HepG2 (cell line): ENCODE results near the gene UTP11. TPM values are rescaled to one million over a fixed set of nuclear protein-coding genes. Genes with fewer than 3 reads are reported as not detected.

Experiments
- ARID5B ChIP-seq: IDR thresholded peaks from 2 replicates; pipeline ENCODE4 v1.4.0; 2020; ENCODE audit warnings: mild to moderate bottlenecking, missing genetic modification reagents
- BRF2 ChIP-seq: sonication (generic); formaldehyde crosslinking; IDR thresholded peaks from 2 replicates; pipeline ENCODE4 v1.8.1; 2022; ENCODE audit warnings: mild to moderate bottlenecking, missing genetic modification reagents
- E2F2 ChIP-seq: sonication (generic); formaldehyde crosslinking; IDR thresholded peaks from 2 replicates; pipeline ENCODE4 v1.4.0; 2020; ENCODE audit warnings: missing genetic modification reagents, borderline replicate concordance
- GZF1 ChIP-seq: sonication (generic); formaldehyde crosslinking; IDR thresholded peaks from 2 replicates; pipeline ENCODE4 v1.5.1; 2020; ENCODE audit warnings: mild to moderate bottlenecking, missing genetic modification reagents
- HNRNPLL ChIP-seq: fragments of 200-400 bp; formaldehyde crosslinking; IDR thresholded peaks from 2 replicates; pipeline ENCODE4 v1.6.1; 2017; ENCODE audit warnings: mild to moderate bottlenecking, low read depth, low read length; ENCODE audit not compliant: poor library complexity, severe bottlenecking
- MED13 ChIP-seq: sonication (generic); formaldehyde crosslinking; IDR thresholded peaks from 2 replicates; pipeline ENCODE4 v1.5.0; 2020; ENCODE audit warnings: missing genetic modification reagents
- MXI1 ChIP-seq: IDR thresholded peaks from 3 replicates; pipeline ENCODE4 v1.6.1; 2012; ENCODE audit warnings: low read depth, low read length, inconsistent platforms, borderline replicate concordance
- NAIF1 ChIP-seq: sonication (generic); formaldehyde crosslinking; IDR thresholded peaks from 2 replicates; pipeline ENCODE4 v1.5.0; 2020; ENCODE audit warnings: mild to moderate bottlenecking, missing genetic modification reagents, borderline replicate concordance
- SALL2 ChIP-seq: sonication (generic); formaldehyde crosslinking; IDR thresholded peaks from 2 replicates; pipeline ENCODE4 v1.8.1; 2023; ENCODE audit warnings: mild to moderate bottlenecking, missing genetic modification reagents, inconsistent platforms
- SRSF9 ChIP-seq: fragments of 200-400 bp; formaldehyde crosslinking; IDR thresholded peaks from 2 replicates; pipeline ENCODE4 v1.6.1; 2018; ENCODE audit warnings: borderline replicate concordance, mild to moderate bottlenecking, low read depth, low read length; ENCODE audit not compliant: insufficient read depth, poor library complexity, severe bottlenecking
- TCF7L2 ChIP-seq: IDR thresholded peaks from 2 replicates; pipeline ENCODE4 v1.6.1; 2011; ENCODE audit warnings: mild to moderate bottlenecking, low read depth, low read length, moderate library complexity
- TGIF2 ChIP-seq: IDR thresholded peaks from 2 replicates; pipeline ENCODE4 v1.6.1; 2016; ENCODE audit warnings: control low read depth, missing compliant biosample characterization
- THAP8 ChIP-seq: sonication (generic); formaldehyde crosslinking; IDR thresholded peaks from 2 replicates; pipeline ENCODE4 v1.5.1; 2020; ENCODE audit warnings: missing genetic modification reagents, mild to moderate bottlenecking, borderline replicate concordance
- ZNF513 ChIP-seq: sonication (generic); formaldehyde crosslinking; conservative IDR thresholded peaks from 2 replicates; pipeline ENCODE4 v1.5.0; 2020; ENCODE audit warnings: missing genetic modification reagents
- ZNF546 ChIP-seq: sonication (generic); formaldehyde crosslinking; conservative IDR thresholded peaks from 2 replicates; pipeline ENCODE4 v1.8.1; 2023; ENCODE audit warnings: mild to moderate bottlenecking, missing genetic modification reagents
- ZNF562 ChIP-seq: sonication (generic); formaldehyde crosslinking; IDR thresholded peaks from 2 replicates; pipeline ENCODE4 v1.8.0; 2022; ENCODE audit warnings: missing genetic modification reagents, borderline replicate concordance
- ZNF619 ChIP-seq: sonication (generic); formaldehyde crosslinking; IDR thresholded peaks from 2 replicates; pipeline ENCODE4 v1.4.0; 2020; ENCODE audit warnings: mild to moderate bottlenecking, missing genetic modification reagents
- ZNF766 ChIP-seq: sonication (generic); formaldehyde crosslinking; IDR thresholded peaks from 2 replicates; pipeline ENCODE4 v1.5.0; 2020; ENCODE audit warnings: missing genetic modification reagents, borderline replicate concordance
- ZNF780A ChIP-seq: sonication (generic); formaldehyde crosslinking; IDR thresholded peaks from 2 replicates; pipeline ENCODE4 v1.8.0; 2022; ENCODE audit warnings: mild to moderate bottlenecking, missing genetic modification reagents, moderate library complexity
- polyA plus RNA-seq, 8 experiments: library from polyadenylated mRNA; depleted of rRNA in 3 of 8; stranded (reverse) in 7 of 8; unstranded in 1 of 8; fragments of >200 nt; fragmentation: Illumina TruSeq in 4 of 8; extraction: Trizol in 4 of 8; gene quantifications; 2 replicates each; pipeline versions ENCODE4 v1.2.1 to v1.2.3, GENCODE V29; 2011 to 2016; ENCODE audit warnings: low read depth in 4 of 8, missing spikeins in 1 of 8, mixed read lengths in 1 of 8; ENCODE audit not compliant: insufficient read depth in 1 of 8
- total RNA-seq, 5 experiments: library from RNA; depleted of rRNA; stranded (reverse); fragments of >200 nt; fragmentation: Illumina TruSeq; extraction: Trizol; gene quantifications; 2 replicates each; pipeline ENCODE4 v1.2.3, GENCODE V29; 2016; ENCODE audit warnings: low read depth in 1 of 5

The UTP11 gene
- total and polyA plus RNA-seq, 2 of the 13 experiments (the other 11 are each of a cell fraction or from before 2014, with no cell fraction given), result 13.5 to 44.8 TPM

GRCh38 chr1:38012363-38013226, at the start of gene UTP11 (continued):
- TF ChIP-seq ARID5B (peak; percentile 32; the same call in 1 of the 2 replicates), ZNF619 (0 out of 2 replicates have a peak, but pooled peaks have one; percentile 93), ZNF766 (CRISPR knock-in tag) (peak; percentile 97; the same call in 1 of the 2 replicates), MXI1 (peak; percentile 60; the same call in 1 of the 3 replicates), SRSF9 (no peak), ZNF546 (CRISPR knock-in tag) (peak; percentile 98), TCF7L2 (no peak), ZNF562 (peak; percentile 91; the same call in 1 of the 2 replicates), HNRNPLL (no peak), TGIF2 (CRISPR knock-in tag) (peak; percentile 94), ZNF780A (CRISPR knock-in tag) (no peak), SALL2 (CRISPR knock-in tag) (peak; percentile 63; the same call in 1 of the 2 replicates), NAIF1 (CRISPR knock-in tag) (peak; percentile 88; the same call in 1 of the 2 replicates), MED13 (CRISPR knock-in tag) (no peak), ZNF513 (CRISPR knock-in tag) (no peak), THAP8 (CRISPR knock-in tag) (no peak; the same call in 1 of the 2 replicates), BRF2 (peak; percentile 95), GZF1 (0 out of 2 replicates have a peak, but pooled peaks have one; percentile 73), E2F2 (CRISPR knock-in tag) (no peak)
